Middle frontal gyrus (tissue), 1 donor: ENCODE measurements around the gene FBXO30.

ENCODE experiments used
- DNase-seq: peaks from one replicate; pipeline ENCODE4 v3.0.0-alpha.2; 2015; ENCODE audit warnings: low spot score; ENCODE audit errors: extremely low spot score

The FBXO30 gene

DNA sequence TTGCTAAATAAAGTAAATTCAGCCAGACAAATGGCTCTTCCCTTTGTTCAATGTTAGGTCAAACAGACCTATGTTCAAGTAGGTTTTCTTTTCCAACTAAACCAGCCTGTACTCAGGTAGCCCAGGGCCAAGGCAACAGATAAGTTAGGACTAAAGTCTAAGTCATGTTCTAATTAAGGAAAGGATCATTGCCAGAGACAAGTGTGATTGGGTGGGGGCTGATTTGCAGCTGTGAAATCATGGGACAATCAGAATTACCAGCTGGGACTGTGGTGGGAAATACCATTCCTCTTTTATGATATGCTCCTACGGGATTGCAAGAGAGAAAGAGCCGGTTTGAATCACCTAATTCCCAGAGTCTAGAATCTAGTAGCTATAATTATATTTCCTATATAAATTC, 4.2 kb upstream of the FBXO30 start:
- DNase-seq = no peak

- DNase-seq = no peak
Observed at GRCh38 chr6:145816392-145816791, 1.8 kb upstream of the FBXO30 start.

- DNase-seq = no peak
Observed at GRCh38 chr6:145815309-145816274, 997 bp upstream of the FBXO30 start.

GRCh38 chr6:145814035-145814500, 527 bp downstream of the FBXO30 start:
- no peak for DNase-seq

GRCh38 chr6:145813285-145814034, 1.1 kb downstream of the FBXO30 start:
- no peak for DNase-seq

DNA sequence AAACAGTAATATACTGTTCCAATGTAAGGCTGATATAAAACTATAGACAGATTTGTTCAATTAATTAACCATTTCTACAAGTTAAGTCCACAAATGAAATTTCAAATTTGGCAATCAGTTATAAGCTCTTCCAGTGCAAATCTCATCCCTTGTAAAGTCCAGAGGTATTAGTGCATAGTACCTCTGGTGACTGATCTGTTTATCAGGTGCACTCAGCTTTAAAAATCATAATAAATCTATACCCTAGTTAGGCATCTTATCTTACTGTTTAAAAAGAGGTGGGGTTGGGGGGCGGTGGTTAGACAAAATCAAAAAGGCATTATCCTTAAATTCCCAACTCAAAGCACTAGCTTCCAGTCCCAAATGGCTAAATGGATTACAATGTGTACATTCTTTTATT, 2.9 kb downstream of the FBXO30 start:
- no peak for DNase-seq

- no peak for DNase-seq
Observed at GRCh38 chr6:145809785-145810184, 4.8 kb downstream of the FBXO30 start.

GRCh38 chr6:145809211-145809610, 5.4 kb downstream of the FBXO30 start:
- no peak for DNase-seq

GRCh38 chr6:145808239-145808638, 6.4 kb downstream of the FBXO30 start:
- DNase-seq = no peak

DNA sequence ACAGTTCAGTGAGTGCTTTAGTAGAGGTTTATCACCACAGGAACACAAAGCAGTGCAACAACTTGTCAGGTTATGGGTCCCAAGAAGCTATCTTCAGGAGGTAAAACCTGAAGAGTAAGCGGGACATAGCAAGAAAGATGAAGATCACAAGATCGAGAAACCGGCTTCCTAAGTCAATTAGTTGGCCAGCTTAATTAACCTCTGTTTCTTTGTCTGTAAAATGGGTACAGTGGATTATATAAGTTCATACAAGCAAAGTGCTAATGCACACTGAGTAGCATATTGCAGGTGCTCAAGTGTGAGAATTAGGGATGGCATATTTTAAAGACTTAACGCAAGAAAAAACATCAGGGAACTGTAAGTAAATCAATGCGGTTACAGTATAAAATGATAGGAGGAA, 12.5 kb downstream of the FBXO30 start:
- DNase-seq = no peak

DNA sequence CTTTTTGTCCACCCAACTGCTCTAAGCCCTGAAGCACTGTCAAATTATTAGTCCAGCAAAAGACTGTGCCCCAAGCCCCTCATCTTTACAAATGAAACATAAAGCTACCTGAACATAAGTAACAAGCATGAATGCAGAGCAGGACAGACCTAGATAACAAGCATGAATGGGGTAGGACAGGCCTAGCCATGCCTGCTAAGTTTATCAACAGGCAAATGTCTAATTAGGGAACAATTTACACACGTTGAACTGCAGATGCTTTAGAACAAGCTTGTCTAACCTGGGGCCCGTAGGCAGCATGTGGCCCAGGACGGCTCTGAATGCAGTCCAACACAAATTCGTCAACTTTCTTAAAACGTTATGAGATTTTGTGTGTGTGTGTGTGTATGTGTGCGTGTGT, 13.6 kb downstream of the FBXO30 start:
- DNase-seq = no peak

GRCh38 chr6:145798530-145798929, 16.1 kb downstream of the FBXO30 start:
- no peak for DNase-seq

- DNase-seq = no peak
Observed at GRCh38 chr6:145789443-145789842, 25.2 kb downstream of the FBXO30 start.

- DNase-seq = no peak
Observed at GRCh38 chr6:145787688-145788087, 26.9 kb downstream of the FBXO30 start.

GRCh38 chr6:145784683-145785082, 29.9 kb downstream of the FBXO30 start:
- no peak for DNase-seq

DNA sequence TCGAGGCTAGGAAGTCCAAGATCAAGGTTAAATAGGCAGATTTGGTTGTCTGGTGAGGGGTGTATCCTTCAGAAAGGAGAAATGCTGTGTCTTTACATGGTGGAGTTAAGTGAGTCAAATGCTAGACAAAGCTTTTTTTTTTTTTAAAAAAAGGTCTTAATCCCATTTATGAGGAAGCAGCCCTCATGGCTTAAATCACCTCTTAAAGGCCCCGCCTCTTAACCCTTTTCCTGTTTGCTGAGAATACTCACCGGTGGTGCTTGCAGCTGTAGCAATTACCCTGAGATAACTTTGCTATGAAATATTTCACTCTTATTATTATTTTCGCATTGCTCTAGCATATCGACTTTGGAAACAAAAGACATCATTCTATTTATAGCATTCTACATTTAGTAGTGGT, 30.8 kb downstream of the FBXO30 start:
- no peak for DNase-seq

- no peak for DNase-seq
Observed at GRCh38 chr6:145772846-145773245, 41.7 kb downstream of the FBXO30 start.

DNA sequence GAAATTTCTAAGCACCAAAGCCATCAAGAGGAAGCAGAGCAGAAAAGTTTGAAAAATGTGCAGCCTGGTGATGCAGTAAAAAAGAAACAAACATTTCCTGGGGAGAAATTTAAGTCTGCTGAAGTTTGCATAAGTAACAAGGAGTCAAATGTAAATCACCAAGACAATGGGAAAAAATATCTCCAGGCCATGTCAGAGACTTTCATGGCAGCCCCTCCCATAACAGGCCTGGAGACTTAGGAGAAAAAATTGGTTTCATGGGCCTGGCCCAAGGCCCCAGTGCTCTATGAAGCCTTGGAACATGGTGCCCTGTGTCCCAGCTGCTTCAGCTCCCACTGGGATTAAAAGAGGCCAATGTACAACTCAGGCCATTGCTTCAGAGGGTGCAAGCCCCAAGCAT, 49.1 kb downstream of the FBXO30 start:
- no peak for DNase-seq

DNA sequence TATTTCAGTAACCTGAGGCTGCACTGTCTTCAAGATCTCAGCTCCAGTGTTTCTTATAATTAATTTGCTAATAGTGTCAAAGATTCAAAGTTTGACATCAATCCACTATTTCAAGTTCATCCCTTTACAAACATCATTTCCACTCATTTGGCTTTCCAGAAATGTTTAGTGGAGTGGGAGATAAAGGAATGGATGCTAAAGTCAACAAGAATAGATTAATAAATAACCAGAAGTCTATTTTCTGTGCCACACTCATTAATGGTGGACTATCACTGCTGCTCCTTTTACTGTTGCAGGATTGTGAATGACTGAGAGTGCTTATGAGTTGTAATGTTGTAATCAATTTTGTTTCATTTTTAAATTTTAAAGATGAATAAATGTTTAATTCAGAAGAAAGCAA, 50.9 kb downstream of the FBXO30 start:
- no peak for DNase-seq

DNA sequence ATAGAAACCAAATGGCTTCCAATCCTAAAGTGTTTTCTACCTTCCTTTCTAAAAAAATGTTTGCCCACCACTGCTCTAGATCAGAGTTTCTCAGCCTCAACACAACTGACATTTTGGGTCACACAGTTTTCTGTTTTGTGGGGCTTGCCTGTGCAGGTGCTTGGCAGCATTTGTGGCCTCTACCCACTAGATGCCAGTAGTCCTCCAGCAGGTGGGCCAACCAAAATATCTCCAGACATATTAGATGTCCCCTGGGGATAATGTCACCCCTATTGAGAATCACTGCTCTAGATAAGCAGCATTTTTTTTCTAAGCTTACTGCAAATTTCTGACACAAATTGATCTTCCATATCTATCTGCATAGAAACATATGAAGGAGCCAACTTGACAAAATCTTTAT, 53.0 kb downstream of the FBXO30 start:
- DNase-seq = no peak

GRCh38 chr6:145758113-145758512, 56.5 kb downstream of the FBXO30 start:
- no peak for DNase-seq

DNA sequence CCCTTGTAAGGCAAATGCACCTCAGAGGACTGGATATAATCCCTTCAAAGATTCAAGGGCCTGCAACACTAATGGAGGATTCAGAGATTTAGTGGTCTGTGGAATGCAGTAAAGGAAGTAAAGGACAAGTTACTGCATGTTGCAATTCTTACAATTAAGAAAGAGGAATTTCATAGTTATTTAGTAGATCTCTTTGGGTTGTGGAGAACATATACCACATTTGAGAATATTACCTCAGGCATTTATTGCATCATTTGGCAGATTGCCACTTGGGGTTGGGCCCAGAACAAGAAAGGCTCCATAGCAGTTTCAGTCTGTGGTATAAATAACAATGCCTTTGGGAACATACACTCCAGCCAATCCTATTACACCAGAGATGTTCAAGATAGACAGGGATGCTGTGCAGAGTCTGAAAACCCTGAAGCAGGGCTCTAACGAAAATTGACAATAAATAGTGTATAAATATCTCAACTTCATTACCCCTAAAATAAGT, 58.4 kb downstream of the FBXO30 start:
- no peak for DNase-seq
